ENCODE measurements around the gene AURKB. TPM values are rescaled to one million over a fixed set of nuclear protein-coding genes. Genes with fewer than 3 reads are reported as not detected.

AURKB gene
- total and polyA plus RNA-seq, 2 of the 13 experiments (the other 11 are each of a cell fraction or from before 2014, with no cell fraction given) = 29.5 to 75.3 TPM

DNA sequence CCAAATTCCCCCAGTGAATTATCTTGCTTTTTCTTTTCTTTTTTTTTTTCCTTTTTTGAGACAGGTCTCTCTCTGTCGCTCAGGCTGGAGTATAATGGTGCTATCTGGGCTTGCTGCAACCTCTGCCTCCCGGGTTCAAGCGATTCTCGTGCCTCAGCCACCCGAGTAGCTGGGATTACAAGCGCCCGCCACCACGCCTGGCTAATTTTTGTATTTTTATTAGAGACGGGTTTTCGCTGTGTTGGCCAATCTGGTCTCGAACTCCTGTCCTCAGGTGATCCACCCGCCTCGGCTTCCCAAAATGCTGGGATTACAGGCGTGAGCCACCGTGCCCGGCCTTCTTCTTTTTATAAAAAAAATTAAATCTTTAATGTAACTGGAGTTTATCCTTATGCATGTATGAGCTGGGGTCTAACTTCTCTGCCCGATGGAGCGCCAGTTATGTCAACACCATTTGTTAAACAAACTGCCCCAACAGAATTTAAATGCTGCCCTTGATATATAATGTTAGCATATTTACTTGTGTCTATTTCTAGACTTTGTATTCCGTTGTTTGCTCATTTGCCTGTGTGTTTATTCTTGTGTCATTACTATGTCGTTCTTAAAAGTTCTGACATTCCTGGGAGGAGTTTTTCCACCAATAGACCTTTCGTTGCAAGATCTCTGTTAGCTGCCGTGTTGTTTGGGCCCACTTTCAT lies 535 bp upstream of the AURKB start (continued):
- TF ChIP-seq, protein P1, sequence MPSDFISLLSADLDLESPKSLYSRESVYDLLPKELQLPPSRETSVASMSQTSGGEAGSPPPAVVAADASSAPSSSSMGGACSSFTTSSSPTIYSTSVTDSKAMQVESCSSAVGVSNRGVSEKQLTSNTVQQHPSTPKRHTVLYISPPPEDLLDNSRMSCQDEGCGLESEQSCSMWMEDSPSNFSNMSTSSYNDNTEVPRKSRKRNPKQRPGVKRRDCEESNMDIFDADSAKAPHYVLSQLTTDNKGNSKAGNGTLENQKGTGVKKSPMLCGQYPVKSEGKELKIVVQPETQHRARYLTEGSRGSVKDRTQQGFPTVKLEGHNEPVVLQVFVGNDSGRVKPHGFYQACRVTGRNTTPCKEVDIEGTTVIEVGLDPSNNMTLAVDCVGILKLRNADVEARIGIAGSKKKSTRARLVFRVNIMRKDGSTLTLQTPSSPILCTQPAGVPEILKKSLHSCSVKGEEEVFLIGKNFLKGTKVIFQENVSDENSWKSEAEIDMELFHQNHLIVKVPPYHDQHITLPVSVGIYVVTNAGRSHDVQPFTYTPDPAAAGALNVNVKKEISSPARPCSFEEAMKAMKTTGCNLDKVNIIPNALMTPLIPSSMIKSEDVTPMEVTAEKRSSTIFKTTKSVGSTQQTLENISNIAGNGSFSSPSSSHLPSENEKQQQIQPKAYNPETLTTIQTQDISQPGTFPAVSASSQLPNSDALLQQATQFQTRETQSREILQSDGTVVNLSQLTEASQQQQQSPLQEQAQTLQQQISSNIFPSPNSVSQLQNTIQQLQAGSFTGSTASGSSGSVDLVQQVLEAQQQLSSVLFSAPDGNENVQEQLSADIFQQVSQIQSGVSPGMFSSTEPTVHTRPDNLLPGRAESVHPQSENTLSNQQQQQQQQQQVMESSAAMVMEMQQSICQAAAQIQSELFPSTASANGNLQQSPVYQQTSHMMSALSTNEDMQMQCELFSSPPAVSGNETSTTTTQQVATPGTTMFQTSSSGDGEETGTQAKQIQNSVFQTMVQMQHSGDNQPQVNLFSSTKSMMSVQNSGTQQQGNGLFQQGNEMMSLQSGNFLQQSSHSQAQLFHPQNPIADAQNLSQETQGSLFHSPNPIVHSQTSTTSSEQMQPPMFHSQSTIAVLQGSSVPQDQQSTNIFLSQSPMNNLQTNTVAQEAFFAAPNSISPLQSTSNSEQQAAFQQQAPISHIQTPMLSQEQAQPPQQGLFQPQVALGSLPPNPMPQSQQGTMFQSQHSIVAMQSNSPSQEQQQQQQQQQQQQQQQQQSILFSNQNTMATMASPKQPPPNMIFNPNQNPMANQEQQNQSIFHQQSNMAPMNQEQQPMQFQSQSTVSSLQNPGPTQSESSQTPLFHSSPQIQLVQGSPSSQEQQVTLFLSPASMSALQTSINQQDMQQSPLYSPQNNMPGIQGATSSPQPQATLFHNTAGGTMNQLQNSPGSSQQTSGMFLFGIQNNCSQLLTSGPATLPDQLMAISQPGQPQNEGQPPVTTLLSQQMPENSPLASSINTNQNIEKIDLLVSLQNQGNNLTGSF (CRISPR knock-in tag; IDR thresholded peaks at IDR 0.05) = no peak
- no peak for TF ChIP-seq SMYD3 (CRISPR knock-in tag; IDR thresholded peaks at IDR 0.05)
- TF ChIP-seq, protein P2, sequence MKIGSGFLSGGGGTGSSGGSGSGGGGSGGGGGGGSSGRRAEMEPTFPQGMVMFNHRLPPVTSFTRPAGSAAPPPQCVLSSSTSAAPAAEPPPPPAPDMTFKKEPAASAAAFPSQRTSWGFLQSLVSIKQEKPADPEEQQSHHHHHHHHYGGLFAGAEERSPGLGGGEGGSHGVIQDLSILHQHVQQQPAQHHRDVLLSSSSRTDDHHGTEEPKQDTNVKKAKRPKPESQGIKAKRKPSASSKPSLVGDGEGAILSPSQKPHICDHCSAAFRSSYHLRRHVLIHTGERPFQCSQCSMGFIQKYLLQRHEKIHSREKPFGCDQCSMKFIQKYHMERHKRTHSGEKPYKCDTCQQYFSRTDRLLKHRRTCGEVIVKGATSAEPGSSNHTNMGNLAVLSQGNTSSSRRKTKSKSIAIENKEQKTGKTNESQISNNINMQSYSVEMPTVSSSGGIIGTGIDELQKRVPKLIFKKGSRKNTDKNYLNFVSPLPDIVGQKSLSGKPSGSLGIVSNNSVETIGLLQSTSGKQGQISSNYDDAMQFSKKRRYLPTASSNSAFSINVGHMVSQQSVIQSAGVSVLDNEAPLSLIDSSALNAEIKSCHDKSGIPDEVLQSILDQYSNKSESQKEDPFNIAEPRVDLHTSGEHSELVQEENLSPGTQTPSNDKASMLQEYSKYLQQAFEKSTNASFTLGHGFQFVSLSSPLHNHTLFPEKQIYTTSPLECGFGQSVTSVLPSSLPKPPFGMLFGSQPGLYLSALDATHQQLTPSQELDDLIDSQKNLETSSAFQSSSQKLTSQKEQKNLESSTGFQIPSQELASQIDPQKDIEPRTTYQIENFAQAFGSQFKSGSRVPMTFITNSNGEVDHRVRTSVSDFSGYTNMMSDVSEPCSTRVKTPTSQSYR (CRISPR knock-in tag; IDR thresholded peaks at IDR 0.05; ENCODE audit: borderline replicate concordance) = no peak
- TF ChIP-seq, protein P3, sequence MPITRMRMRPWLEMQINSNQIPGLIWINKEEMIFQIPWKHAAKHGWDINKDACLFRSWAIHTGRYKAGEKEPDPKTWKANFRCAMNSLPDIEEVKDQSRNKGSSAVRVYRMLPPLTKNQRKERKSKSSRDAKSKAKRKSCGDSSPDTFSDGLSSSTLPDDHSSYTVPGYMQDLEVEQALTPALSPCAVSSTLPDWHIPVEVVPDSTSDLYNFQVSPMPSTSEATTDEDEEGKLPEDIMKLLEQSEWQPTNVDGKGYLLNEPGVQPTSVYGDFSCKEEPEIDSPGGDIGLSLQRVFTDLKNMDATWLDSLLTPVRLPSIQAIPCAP (CRISPR knock-in tag; IDR thresholded peaks at IDR 0.05; ENCODE audit: low read depth) = no peak
- peak; percentile 68; the same call in 1 of the 2 replicates for TF ChIP-seq NCOR1 (IDR thresholded peaks at IDR 0.05; ENCODE audit: borderline replicate concordance, low read length)
- no peak for TF ChIP-seq ZNF326 (CRISPR knock-in tag; IDR thresholded peaks at IDR 0.05; ENCODE audit: borderline replicate concordance)
- TF ChIP-seq ZNF207 (IDR thresholded peaks at IDR 0.05; ENCODE audit: borderline replicate concordance) = no peak
- no peak for TF ChIP-seq ZNF430 (CRISPR knock-in tag; IDR thresholded peaks at IDR 0.05)
- TF ChIP-seq, protein P4, sequence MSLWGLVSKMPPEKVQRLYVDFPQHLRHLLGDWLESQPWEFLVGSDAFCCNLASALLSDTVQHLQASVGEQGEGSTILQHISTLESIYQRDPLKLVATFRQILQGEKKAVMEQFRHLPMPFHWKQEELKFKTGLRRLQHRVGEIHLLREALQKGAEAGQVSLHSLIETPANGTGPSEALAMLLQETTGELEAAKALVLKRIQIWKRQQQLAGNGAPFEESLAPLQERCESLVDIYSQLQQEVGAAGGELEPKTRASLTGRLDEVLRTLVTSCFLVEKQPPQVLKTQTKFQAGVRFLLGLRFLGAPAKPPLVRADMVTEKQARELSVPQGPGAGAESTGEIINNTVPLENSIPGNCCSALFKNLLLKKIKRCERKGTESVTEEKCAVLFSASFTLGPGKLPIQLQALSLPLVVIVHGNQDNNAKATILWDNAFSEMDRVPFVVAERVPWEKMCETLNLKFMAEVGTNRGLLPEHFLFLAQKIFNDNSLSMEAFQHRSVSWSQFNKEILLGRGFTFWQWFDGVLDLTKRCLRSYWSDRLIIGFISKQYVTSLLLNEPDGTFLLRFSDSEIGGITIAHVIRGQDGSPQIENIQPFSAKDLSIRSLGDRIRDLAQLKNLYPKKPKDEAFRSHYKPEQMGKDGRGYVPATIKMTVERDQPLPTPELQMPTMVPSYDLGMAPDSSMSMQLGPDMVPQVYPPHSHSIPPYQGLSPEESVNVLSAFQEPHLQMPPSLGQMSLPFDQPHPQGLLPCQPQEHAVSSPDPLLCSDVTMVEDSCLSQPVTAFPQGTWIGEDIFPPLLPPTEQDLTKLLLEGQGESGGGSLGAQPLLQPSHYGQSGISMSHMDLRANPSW (CRISPR knock-in tag; IDR thresholded peaks at IDR 0.05; ENCODE audit: borderline replicate concordance) = no peak
- no peak for TF ChIP-seq MED1 (CRISPR knock-in tag; IDR thresholded peaks at IDR 0.05)
- TF ChIP-seq SIN3A (IDR thresholded peaks at IDR 0.05; ENCODE audit: borderline replicate concordance, low read depth, low read length) = no peak
- TF ChIP-seq ETV6 (CRISPR knock-in tag; conservative IDR thresholded peaks at IDR 0.05) = no peak
- no peak for TF ChIP-seq PHF8 (CRISPR knock-in tag; IDR thresholded peaks at IDR 0.05)
- no peak for TF ChIP-seq ATRX (CRISPR knock-in tag; IDR thresholded peaks at IDR 0.05; ENCODE audit: borderline replicate concordance)
- no peak for TF ChIP-seq CBFB (CRISPR knock-in tag; IDR thresholded peaks at IDR 0.05)

Measured in HepG2 (cell line).